ENCODE results near the gene CCDC17. TPM values are rescaled to one million over a fixed set of nuclear protein-coding genes. Genes with fewer than 3 reads are reported as not detected.

CCDC17 gene
- total and polyA plus RNA-seq, 4 donors, result 0.30 to 6.4 (median 0.73) TPM

DNA sequence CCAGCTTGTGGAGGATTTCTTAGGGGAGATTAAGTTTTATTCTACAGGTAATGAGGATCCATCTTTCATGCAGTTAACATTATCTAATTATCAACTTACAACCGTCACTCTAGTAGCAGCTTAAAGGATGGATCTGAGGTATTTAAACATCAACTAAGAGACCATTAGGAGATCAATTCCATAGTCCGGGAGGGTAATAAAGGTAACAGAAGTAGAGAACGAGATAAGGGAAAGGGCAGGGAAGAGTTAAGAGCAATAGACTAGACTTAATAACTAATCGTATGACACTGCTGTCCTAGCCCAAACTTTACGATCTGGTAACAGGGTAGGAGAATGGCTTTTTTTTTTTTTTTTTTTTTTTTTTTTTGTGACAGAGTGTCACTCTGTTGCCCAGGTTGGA is 19.5 kb upstream of the CCDC17 start:
- peaks cover 0 to 5% (median 1%) of the 10 kb centered on the region in 4 donors for H3K4me1 ChIP-seq (ENCODE audit: control insufficient read depth in 4 of 4, insufficient read depth in 4 of 4, low read length in 3 of 4)
- no peak overlapping the region for H3K27ac ChIP-seq (ENCODE audit: low read depth in 1 of 2, low read length in 2 of 2)
- TF ChIP-seq YY1 (IDR thresholded peaks at IDR 0.05) (no peak), TAF1 (conservative IDR thresholded peaks at IDR 0.05) (no peak), RXRA (IDR thresholded peaks at IDR 0.05) (no peak), RAD21 (IDR thresholded peaks at IDR 0.05) (no peak), GABPA (IDR thresholded peaks at IDR 0.05 in 1 of 2, conservative IDR thresholded peaks at IDR 0.05 in 1 of 2) (no peak), EGR1 (IDR thresholded peaks at IDR 0.05; ENCODE audit: low read depth in 2 of 2) (no peak), FOXA1 (IDR thresholded peaks at IDR 0.05) (no peak), HNF4G (IDR thresholded peaks at IDR 0.05) (no peak)
- TF ChIP-seq, protein P1, sequence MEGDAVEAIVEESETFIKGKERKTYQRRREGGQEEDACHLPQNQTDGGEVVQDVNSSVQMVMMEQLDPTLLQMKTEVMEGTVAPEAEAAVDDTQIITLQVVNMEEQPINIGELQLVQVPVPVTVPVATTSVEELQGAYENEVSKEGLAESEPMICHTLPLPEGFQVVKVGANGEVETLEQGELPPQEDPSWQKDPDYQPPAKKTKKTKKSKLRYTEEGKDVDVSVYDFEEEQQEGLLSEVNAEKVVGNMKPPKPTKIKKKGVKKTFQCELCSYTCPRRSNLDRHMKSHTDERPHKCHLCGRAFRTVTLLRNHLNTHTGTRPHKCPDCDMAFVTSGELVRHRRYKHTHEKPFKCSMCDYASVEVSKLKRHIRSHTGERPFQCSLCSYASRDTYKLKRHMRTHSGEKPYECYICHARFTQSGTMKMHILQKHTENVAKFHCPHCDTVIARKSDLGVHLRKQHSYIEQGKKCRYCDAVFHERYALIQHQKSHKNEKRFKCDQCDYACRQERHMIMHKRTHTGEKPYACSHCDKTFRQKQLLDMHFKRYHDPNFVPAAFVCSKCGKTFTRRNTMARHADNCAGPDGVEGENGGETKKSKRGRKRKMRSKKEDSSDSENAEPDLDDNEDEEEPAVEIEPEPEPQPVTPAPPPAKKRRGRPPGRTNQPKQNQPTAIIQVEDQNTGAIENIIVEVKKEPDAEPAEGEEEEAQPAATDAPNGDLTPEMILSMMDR (IDR thresholded peaks at IDR 0.05; ENCODE audit: low read depth, low read length, missing input control), result no peak
- TF ChIP-seq, protein P2, sequence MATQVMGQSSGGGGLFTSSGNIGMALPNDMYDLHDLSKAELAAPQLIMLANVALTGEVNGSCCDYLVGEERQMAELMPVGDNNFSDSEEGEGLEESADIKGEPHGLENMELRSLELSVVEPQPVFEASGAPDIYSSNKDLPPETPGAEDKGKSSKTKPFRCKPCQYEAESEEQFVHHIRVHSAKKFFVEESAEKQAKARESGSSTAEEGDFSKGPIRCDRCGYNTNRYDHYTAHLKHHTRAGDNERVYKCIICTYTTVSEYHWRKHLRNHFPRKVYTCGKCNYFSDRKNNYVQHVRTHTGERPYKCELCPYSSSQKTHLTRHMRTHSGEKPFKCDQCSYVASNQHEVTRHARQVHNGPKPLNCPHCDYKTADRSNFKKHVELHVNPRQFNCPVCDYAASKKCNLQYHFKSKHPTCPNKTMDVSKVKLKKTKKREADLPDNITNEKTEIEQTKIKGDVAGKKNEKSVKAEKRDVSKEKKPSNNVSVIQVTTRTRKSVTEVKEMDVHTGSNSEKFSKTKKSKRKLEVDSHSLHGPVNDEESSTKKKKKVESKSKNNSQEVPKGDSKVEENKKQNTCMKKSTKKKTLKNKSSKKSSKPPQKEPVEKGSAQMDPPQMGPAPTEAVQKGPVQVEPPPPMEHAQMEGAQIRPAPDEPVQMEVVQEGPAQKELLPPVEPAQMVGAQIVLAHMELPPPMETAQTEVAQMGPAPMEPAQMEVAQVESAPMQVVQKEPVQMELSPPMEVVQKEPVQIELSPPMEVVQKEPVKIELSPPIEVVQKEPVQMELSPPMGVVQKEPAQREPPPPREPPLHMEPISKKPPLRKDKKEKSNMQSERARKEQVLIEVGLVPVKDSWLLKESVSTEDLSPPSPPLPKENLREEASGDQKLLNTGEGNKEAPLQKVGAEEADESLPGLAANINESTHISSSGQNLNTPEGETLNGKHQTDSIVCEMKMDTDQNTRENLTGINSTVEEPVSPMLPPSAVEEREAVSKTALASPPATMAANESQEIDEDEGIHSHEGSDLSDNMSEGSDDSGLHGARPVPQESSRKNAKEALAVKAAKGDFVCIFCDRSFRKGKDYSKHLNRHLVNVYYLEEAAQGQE (IDR thresholded peaks at IDR 0.05), result no peak
- TF ChIP-seq, protein P3, sequence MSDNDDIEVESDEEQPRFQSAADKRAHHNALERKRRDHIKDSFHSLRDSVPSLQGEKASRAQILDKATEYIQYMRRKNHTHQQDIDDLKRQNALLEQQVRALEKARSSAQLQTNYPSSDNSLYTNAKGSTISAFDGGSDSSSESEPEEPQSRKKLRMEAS (IDR thresholded peaks at IDR 0.05), result no peak
- 63% methylated on average over 5 of the region's 5 CpGs for WGBS
- H3K9ac ChIP-seq (ENCODE audit: low read depth in 1 of 2, low read length in 2 of 2), result no peak overlapping the region
- no peaks in the 10 kb centered on the region for H3K9me3 ChIP-seq (ENCODE audit: control insufficient read depth in 4 of 4, low read length in 3 of 4)
- no peaks in the 10 kb centered on the region for H3K27me3 ChIP-seq (ENCODE audit: control insufficient read depth in 4 of 4, insufficient read depth in 4 of 4, low read length in 3 of 4)
- peaks cover 0 to 38% (median 26%) of the 10 kb centered on the region in 4 donors for H3K36me3 ChIP-seq (ENCODE audit: control insufficient read depth in 4 of 4, insufficient read depth in 3 of 4, low read depth in 1 of 4, low read length in 3 of 4)
- H3K4me3 ChIP-seq (ENCODE audit: low read depth in 1 of 3, low read length in 3 of 3), result no peak overlapping the region
- no peak for DNase-seq (ENCODE audit: low spot score)

DNA sequence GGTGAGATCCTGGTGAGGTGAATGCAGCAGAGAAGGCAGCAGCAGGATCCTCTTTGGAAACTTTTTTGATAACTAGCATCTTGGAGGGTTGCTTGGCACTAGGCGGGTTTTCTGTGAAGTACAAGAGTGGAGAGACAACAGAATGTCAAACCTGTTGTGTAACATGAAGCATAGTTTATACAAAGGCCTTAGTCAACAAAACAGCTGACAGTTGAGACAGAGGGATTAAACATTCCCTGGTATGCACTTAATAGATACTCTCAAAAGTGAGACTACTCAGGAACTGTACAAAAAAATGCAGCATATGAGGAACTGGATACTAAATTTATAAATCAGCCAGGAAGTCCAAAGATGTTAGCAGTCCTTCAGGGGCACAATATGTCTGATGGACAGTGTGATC is 16.4 kb upstream of the CCDC17 start:
- DNase-seq (ENCODE audit: low spot score), result no peak
- H3K9ac ChIP-seq (ENCODE audit: low read depth in 1 of 2, low read length in 2 of 2), result no peak overlapping the region
- WGBS, result 98% methylated on average over 1 of the region's 1 CpG
- H3K27me3 ChIP-seq (ENCODE audit: control insufficient read depth in 4 of 4, insufficient read depth in 4 of 4, low read length in 3 of 4), result no peaks in the 10 kb centered on the region
- TF ChIP-seq JUND (IDR thresholded peaks at IDR 0.05), result no peak
- peaks cover 0 to 5% (median 0%) of the 10 kb centered on the region in 4 donors for H3K4me1 ChIP-seq (ENCODE audit: control insufficient read depth in 4 of 4, insufficient read depth in 4 of 4, low read length in 3 of 4)
- peaks cover 4 to 44% (median 43%) of the 10 kb centered on the region in 4 donors for H3K36me3 ChIP-seq (ENCODE audit: control insufficient read depth in 4 of 4, insufficient read depth in 3 of 4, low read depth in 1 of 4, low read length in 3 of 4)
- no peak overlapping the region for H3K4me3 ChIP-seq (ENCODE audit: low read depth in 1 of 3, low read length in 3 of 3)
- no peaks in the 10 kb centered on the region for H3K9me3 ChIP-seq (ENCODE audit: control insufficient read depth in 4 of 4, low read length in 3 of 4)
- H3K27ac ChIP-seq (ENCODE audit: low read depth in 1 of 2, low read length in 2 of 2), result no peak overlapping the region

DNA sequence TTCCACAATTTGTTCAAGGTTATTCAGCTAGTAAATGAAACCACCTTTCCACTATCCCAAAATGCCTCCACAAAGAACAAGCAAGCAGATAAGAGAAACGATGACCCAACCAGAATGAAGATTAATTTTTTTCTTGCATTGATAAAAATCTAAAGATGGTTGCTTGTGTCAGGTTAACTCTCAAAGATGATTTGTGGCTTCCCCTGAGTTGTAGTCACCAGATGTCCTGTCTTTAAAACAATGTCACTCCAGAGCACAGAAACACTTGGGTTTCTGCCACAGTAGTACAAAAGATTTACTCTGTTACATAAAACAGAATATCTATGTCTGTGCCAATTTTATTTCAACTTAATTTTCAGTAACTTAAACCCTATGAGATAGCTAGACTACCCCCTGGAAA is 11.4 kb upstream of the CCDC17 start:
- Histone ChIP-seq H3K27ac (ENCODE audit: low read depth in 1 of 2, low read length in 2 of 2) (no peak overlapping the region), H3K4me1 (ENCODE audit: control insufficient read depth in 4 of 4, insufficient read depth in 4 of 4, low read length in 3 of 4) (no peaks in the 10 kb centered on the region), H3K9ac (ENCODE audit: low read depth in 1 of 2, low read length in 2 of 2) (no peak overlapping the region), H3K4me3 (ENCODE audit: low read depth in 1 of 3, low read length in 3 of 3) (no peak overlapping the region), H3K36me3 (ENCODE audit: control insufficient read depth in 4 of 4, insufficient read depth in 3 of 4, low read depth in 1 of 4, low read length in 3 of 4) (peaks cover 17 to 81% (median 69%) of the 10 kb centered on the region in 4 donors), H3K9me3 (ENCODE audit: control insufficient read depth in 4 of 4, low read length in 3 of 4) (no peaks in the 10 kb centered on the region), H3K27me3 (ENCODE audit: control insufficient read depth in 4 of 4, insufficient read depth in 4 of 4, low read length in 3 of 4) (no peaks in the 10 kb centered on the region)
- 74% methylated on average over 1 of the region's 1 CpG for WGBS
- no peak for DNase-seq (ENCODE audit: low spot score)
- TF ChIP-seq SP1 (IDR thresholded peaks at IDR 0.05), result no peak
- TF ChIP-seq EGR1 (IDR thresholded peaks at IDR 0.05; ENCODE audit: low read depth in 2 of 2), result no peak
- no peak for TF ChIP-seq NR2F2 (IDR thresholded peaks at IDR 0.05)
- TF ChIP-seq JUND (IDR thresholded peaks at IDR 0.05), result no peak
- TF ChIP-seq FOXA1 (IDR thresholded peaks at IDR 0.05), result no peak
- TF ChIP-seq GABPA (IDR thresholded peaks at IDR 0.05 in 1 of 2, conservative IDR thresholded peaks at IDR 0.05 in 1 of 2), result no peak
- TF ChIP-seq, protein P4, sequence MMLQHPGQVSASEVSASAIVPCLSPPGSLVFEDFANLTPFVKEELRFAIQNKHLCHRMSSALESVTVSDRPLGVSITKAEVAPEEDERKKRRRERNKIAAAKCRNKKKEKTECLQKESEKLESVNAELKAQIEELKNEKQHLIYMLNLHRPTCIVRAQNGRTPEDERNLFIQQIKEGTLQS (IDR thresholded peaks at IDR 0.05), result no peak
- TF ChIP-seq TAF1 (conservative IDR thresholded peaks at IDR 0.05), result no peak
- no peak for TF ChIP-seq RAD21 (IDR thresholded peaks at IDR 0.05)
- no peak for TF ChIP-seq HNF4G (IDR thresholded peaks at IDR 0.05)
- TF ChIP-seq, protein P3 (IDR thresholded peaks at IDR 0.05), result no peak
- TF ChIP-seq, protein P2 (IDR thresholded peaks at IDR 0.05), result no peak

Measured in liver (tissue), 9 donors.